ENCODE data around the gene DVL2. TPM values are rescaled to one million over a fixed set of nuclear protein-coding genes. Genes with fewer than 3 reads are reported as not detected.
"Not testable (repeated sequence)": the region's sequence is repeated elsewhere in the genome, so short reads cannot be mapped to it uniquely, and the experiment has no call there.

The DVL2 gene
- total and polyA plus RNA-seq, 2 donors (not counting 3 experiments of a cell fraction or from before 2014, with no cell fraction given) = 17.2 to 55.9 TPM

DNA sequence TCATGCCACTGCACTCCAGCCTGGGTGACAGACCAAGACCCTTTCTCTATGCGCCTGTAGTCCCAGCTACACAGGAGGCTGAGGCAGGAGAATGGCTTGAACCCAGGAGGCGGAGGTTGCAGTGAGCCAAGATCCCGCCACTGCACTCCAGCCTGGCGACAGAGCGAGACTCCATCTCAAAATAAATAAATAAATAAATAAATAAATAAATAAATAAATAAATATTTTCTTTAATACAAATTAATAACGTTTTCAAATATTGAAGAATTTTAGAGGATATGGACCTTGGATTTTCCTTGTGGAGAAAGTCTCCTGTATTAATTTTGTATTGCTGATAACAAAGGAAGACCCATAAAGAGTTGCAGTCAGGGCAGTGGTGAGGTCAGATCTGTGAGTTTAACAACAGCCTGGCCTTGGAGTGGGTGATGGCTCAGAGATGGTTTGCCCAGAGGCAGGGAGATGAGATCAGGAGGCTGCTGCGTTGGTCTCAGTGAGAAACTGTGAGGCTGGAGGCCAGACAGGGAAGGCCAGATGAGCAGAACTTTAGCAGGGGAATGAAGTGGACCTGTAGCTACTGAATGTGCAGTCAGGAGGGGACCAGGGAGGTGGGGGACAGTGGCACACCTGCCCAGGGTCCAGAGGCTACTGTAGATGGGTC is 50.8 kb downstream of the DVL2 start:
- POLR2A ChIA-PET = no interaction called here
- H3K4me3 ChIP-seq (replicated peaks in 1 of 3; ENCODE audit: insufficient read depth in 1 of 3, low read depth in 1 of 3, low read length in 3 of 3) = no peak overlapping the region
- intact Hi-C loops (cut with micrococcal nuclease) (no loop called here), dilution Hi-C loops (cut with MboI; ENCODE audit: extremely low pct_ligation_motif_present, low sequenced_read_pairs) (no loop called here)
- H3K79me2 ChIP-seq (ENCODE audit: control insufficient read depth, insufficient read depth, low read length) = no peaks in the 10 kb centered on the region
- H3K4me1 ChIP-seq (ENCODE audit: control insufficient read depth, extremely low read depth, insufficient read depth, low read length) = no peaks in the 10 kb centered on the region
- FAIRE-seq (no peak), DNase-seq (ENCODE audit: low read depth, low spot score) (no peak)
- H3K27me3 ChIP-seq (ENCODE audit: control insufficient read depth in 2 of 2, insufficient read depth in 2 of 2, low read length in 2 of 2) = no peaks in the 10 kb centered on the region
- TF ChIP-seq, protein P1, sequence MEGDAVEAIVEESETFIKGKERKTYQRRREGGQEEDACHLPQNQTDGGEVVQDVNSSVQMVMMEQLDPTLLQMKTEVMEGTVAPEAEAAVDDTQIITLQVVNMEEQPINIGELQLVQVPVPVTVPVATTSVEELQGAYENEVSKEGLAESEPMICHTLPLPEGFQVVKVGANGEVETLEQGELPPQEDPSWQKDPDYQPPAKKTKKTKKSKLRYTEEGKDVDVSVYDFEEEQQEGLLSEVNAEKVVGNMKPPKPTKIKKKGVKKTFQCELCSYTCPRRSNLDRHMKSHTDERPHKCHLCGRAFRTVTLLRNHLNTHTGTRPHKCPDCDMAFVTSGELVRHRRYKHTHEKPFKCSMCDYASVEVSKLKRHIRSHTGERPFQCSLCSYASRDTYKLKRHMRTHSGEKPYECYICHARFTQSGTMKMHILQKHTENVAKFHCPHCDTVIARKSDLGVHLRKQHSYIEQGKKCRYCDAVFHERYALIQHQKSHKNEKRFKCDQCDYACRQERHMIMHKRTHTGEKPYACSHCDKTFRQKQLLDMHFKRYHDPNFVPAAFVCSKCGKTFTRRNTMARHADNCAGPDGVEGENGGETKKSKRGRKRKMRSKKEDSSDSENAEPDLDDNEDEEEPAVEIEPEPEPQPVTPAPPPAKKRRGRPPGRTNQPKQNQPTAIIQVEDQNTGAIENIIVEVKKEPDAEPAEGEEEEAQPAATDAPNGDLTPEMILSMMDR (IDR thresholded peaks at IDR 0.05; ENCODE audit: extremely low read depth in 1 of 2, insufficient read depth in 1 of 2, low read depth in 1 of 2, low read length in 2 of 2) = no peak
- TF ChIP-seq FOS (IDR thresholded peaks at IDR 0.05; ENCODE audit: borderline replicate concordance, insufficient read depth, low read length) (no peak), POLR2A (IDR thresholded peaks at IDR 0.05; ENCODE audit: low read depth, low read length) (no peak), POLR2AphosphoS5 (IDR thresholded peaks at IDR 0.05; ENCODE audit: insufficient read depth, low read depth, low read length) (no peak), JUN (IDR thresholded peaks at IDR 0.05; ENCODE audit: borderline replicate concordance, insufficient read depth, insufficient read length, low read depth) (no peak), MYC (IDR thresholded peaks at IDR 0.05; ENCODE audit: low read depth, low read length) (no peak), GATA2 (IDR thresholded peaks at IDR 0.05; ENCODE audit: insufficient read depth, insufficient read length, low read depth, low read length) (no peak), EZH2 (IDR thresholded peaks at IDR 0.05; ENCODE audit: borderline replicate concordance, low read depth, low read length, severe bottlenecking) (no peak)
- TF ChIP-seq, protein P2, sequence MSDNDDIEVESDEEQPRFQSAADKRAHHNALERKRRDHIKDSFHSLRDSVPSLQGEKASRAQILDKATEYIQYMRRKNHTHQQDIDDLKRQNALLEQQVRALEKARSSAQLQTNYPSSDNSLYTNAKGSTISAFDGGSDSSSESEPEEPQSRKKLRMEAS (IDR thresholded peaks at IDR 0.05; ENCODE audit: insufficient read depth, insufficient read length) = no peak
- no peaks in the 10 kb centered on the region for H3K9me1 ChIP-seq (replicated peaks; ENCODE audit: control insufficient read depth, extremely low read depth, insufficient read depth, low read length)
- no peaks in the 10 kb centered on the region for H4K20me1 ChIP-seq (replicated peaks; ENCODE audit: control insufficient read depth, extremely low read depth, insufficient read depth, low read length)
- CTCF ChIA-PET = interaction anchor here (3.0 kb wide), 1 partner anchor 138 kb away, joined by 19 read pairs; no protein-coding TSS in a partner anchor
- BruUV-seq (replicated peaks) = no TSS peak
- no peak overlapping the region for H3K9ac ChIP-seq (replicated peaks; ENCODE audit: extremely low read depth, insufficient read depth, low read length)
- H3K4me2 ChIP-seq (ENCODE audit: insufficient read depth, low read length) = no peak overlapping the region
- H2AFZ ChIP-seq (ENCODE audit: low read depth, low read length) = no peak overlapping the region
- no peak overlapping the region for H3K27ac ChIP-seq (ENCODE audit: insufficient read depth, low read depth, low read length)
- H3K36me3 ChIP-seq (ENCODE audit: control insufficient read depth in 2 of 2, extremely low read depth in 1 of 2, insufficient read depth in 2 of 2, low read length in 2 of 2) = no peaks in the 10 kb centered on the region
- H3K9me3 ChIP-seq (replicated peaks; ENCODE audit: control insufficient read depth, insufficient read depth, low read length) = no peaks in the 10 kb centered on the region

DNA sequence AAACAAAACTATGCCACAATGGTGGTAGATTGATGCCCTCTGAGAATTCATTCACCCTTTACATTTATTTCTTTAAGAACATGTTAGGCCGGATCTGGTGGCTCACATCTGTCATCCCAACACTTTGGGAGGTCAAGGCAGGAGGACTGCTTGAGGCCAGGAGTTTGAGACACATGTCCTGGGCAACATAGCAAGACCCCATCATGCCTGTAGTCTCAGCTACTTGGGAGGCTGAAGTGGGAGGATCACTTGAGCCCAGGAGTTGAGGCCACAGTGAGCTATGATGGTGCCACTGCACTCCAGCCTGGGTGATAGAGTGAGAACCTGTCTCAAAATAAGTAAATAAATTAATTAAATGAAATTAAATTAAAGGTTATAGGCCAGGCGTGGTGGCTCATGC is 52.2 kb downstream of the DVL2 start:
- H3K4me3 ChIP-seq (replicated peaks in 1 of 3; ENCODE audit: insufficient read depth in 1 of 3, low read depth in 1 of 3, low read length in 3 of 3); H4K20me1 ChIP-seq (replicated peaks; ENCODE audit: control insufficient read depth, extremely low read depth, insufficient read depth, low read length); H3K27me3 ChIP-seq (ENCODE audit: control insufficient read depth in 2 of 2, insufficient read depth in 2 of 2, low read length in 2 of 2); H3K9me3 ChIP-seq (replicated peaks; ENCODE audit: control insufficient read depth, insufficient read depth, low read length); BruUV-seq (replicated peaks); H3K36me3 ChIP-seq (ENCODE audit: control insufficient read depth in 2 of 2, extremely low read depth in 1 of 2, insufficient read depth in 2 of 2, low read length in 2 of 2); intact Hi-C loops (cut with micrococcal nuclease); H3K4me2 ChIP-seq (ENCODE audit: insufficient read depth, low read length); H3K9ac ChIP-seq (replicated peaks; ENCODE audit: extremely low read depth, insufficient read depth, low read length); DNase-seq (ENCODE audit: low read depth, low spot score); H3K9me1 ChIP-seq (replicated peaks; ENCODE audit: control insufficient read depth, extremely low read depth, insufficient read depth, low read length); H2AFZ ChIP-seq (ENCODE audit: low read depth, low read length); dilution Hi-C loops (cut with MboI; ENCODE audit: extremely low pct_ligation_motif_present, low sequenced_read_pairs); H3K79me2 ChIP-seq (ENCODE audit: control insufficient read depth, insufficient read depth, low read length); H3K27ac ChIP-seq (ENCODE audit: insufficient read depth, low read depth, low read length); FAIRE-seq: not testable (repeated sequence)
- POLR2A ChIA-PET = interaction anchor here (0.7 kb wide), 1 partner anchor 196 kb away, joined by 3 read pairs; no protein-coding TSS in a partner anchor
- CTCF ChIA-PET = interaction anchor here (1.3 to 1.7 kb wide), 2 partner anchors 136 to 268 kb away, joined by 3 to 4 read pairs; no protein-coding TSS in a partner anchor
- H3K4me1 ChIP-seq (ENCODE audit: control insufficient read depth, extremely low read depth, insufficient read depth, low read length) = peaks cover 10% of the 10 kb centered on the region

All from endothelial cell of umbilical vein (primary cell).